ENCODE results near the gene PPM1N.

The PPM1N gene

GRCh38 chr19:45514376-45515051 lies 16.3 kb downstream of the PPM1N start:
- Histone ChIP-seq H3K36me3 (ENCODE audit: control insufficient read depth, insufficient read depth, low read length) (no peaks in the 10 kb centered on the region), H3K9me3 (ENCODE audit: control insufficient read depth, low read length) (no peaks in the 10 kb centered on the region), H3K27ac (no peak overlapping the region), H3K79me2 (peaks cover 11% of the 10 kb centered on the region), H3K4me1 (peaks cover 10% of the 10 kb centered on the region), H3K27me3 (ENCODE audit: control insufficient read depth, insufficient read depth, low read length) (no peaks in the 10 kb centered on the region), H3K9ac (no peak overlapping the region), H3K4me3 (ENCODE audit: low read depth, low read length) (peak overlapping the region; percentile 5), H3K4me2 (ENCODE audit: low read length) (no peak overlapping the region), H2AFZ (no peak overlapping the region)
- TF ChIP-seq, protein P1, sequence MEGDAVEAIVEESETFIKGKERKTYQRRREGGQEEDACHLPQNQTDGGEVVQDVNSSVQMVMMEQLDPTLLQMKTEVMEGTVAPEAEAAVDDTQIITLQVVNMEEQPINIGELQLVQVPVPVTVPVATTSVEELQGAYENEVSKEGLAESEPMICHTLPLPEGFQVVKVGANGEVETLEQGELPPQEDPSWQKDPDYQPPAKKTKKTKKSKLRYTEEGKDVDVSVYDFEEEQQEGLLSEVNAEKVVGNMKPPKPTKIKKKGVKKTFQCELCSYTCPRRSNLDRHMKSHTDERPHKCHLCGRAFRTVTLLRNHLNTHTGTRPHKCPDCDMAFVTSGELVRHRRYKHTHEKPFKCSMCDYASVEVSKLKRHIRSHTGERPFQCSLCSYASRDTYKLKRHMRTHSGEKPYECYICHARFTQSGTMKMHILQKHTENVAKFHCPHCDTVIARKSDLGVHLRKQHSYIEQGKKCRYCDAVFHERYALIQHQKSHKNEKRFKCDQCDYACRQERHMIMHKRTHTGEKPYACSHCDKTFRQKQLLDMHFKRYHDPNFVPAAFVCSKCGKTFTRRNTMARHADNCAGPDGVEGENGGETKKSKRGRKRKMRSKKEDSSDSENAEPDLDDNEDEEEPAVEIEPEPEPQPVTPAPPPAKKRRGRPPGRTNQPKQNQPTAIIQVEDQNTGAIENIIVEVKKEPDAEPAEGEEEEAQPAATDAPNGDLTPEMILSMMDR (IDR thresholded peaks at IDR 0.05): no peak

GRCh38 chr19:45515081-45515624 lies 16.9 kb downstream of the PPM1N start:
- Histone ChIP-seq H3K4me2 (ENCODE audit: low read length) (no peak overlapping the region), H3K9me3 (ENCODE audit: control insufficient read depth, low read length) (no peaks in the 10 kb centered on the region), H3K4me3 (ENCODE audit: low read depth, low read length) (no peak overlapping the region), H3K79me2 (peaks cover 11% of the 10 kb centered on the region), H3K36me3 (ENCODE audit: control insufficient read depth, insufficient read depth, low read length) (no peaks in the 10 kb centered on the region), H2AFZ (no peak overlapping the region), H3K27me3 (ENCODE audit: control insufficient read depth, insufficient read depth, low read length) (no peaks in the 10 kb centered on the region), H3K9ac (no peak overlapping the region), H3K4me1 (peaks cover 8% of the 10 kb centered on the region), H3K27ac (peak overlapping the region; percentile 24)
- TF ChIP-seq, protein P1 (IDR thresholded peaks at IDR 0.05): no peak

DNA sequence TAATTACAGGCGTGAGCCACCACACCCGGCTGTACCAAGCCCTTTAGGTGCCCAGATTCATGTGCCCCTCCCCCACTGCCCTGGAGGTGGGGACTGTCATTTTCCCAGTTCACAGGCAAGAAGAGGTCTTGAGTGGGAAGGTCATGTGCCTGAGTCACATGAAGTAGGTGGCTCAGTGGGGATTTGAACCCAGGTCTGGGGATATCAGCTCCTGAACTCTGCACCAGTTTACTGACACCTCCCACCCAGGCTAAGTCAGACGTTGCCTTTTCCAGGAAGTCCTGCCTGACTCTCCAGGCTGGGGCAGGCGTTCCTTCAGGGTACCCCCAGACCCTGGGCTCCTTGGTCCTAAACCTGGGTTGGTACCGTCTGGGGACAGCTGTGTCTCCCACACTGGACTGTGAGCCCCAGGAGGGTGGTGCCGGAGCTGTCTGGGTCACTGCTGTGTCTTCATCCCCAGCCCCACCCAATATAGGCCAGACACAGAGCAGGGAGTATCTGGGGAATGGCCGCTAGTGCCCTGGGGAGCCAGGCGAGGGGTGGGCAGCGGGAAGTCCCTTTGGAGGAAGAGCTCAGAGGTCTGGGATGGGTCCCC lies 17.7 kb downstream of the PPM1N start:
- Histone ChIP-seq H3K36me3 (ENCODE audit: control insufficient read depth, insufficient read depth, low read length) (no peaks in the 10 kb centered on the region), H3K9ac (no peak overlapping the region), H3K4me3 (ENCODE audit: low read depth, low read length) (no peak overlapping the region), H3K4me1 (peaks cover 8% of the 10 kb centered on the region), H3K79me2 (peaks cover 9% of the 10 kb centered on the region), H3K27ac (peak overlapping the region; percentile 24), H2AFZ (no peak overlapping the region), H3K27me3 (ENCODE audit: control insufficient read depth, insufficient read depth, low read length) (no peaks in the 10 kb centered on the region), H3K4me2 (ENCODE audit: low read length) (no peak overlapping the region), H3K9me3 (ENCODE audit: control insufficient read depth, low read length) (no peaks in the 10 kb centered on the region)
- TF ChIP-seq, protein P1 (IDR thresholded peaks at IDR 0.05): no peak

DNA sequence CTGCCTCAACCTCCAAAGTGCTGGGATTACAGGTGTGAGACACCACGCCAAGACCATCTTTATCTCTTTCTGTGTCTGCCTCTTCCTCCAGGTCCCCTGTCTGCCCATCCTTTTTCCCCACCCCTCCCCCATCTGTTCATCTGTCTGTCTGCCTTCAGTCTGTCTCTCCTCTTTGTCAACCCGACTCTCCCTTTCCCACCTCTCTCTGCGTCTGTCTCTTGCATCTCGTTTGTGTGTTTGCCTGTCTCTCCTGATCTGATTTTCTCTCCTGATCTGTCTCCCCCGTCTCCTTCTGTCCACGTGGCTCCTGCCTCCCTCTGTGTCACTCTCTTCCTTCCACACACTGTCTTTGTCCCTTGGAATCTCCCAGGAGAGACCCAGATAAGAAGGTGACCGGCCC lies 19.0 kb downstream of the PPM1N start:
- Histone ChIP-seq H2AFZ (no peak overlapping the region), H3K27ac (no peak overlapping the region), H3K4me2 (ENCODE audit: low read length) (no peak overlapping the region), H3K9ac (no peak overlapping the region), H3K4me3 (ENCODE audit: low read depth, low read length) (no peak overlapping the region), H3K4me1 (peaks cover 8% of the 10 kb centered on the region), H3K79me2 (peaks cover 8% of the 10 kb centered on the region), H3K36me3 (ENCODE audit: control insufficient read depth, insufficient read depth, low read length) (no peaks in the 10 kb centered on the region), H3K9me3 (ENCODE audit: control insufficient read depth, low read length) (no peaks in the 10 kb centered on the region), H3K27me3 (ENCODE audit: control insufficient read depth, insufficient read depth, low read length) (no peaks in the 10 kb centered on the region)
- TF ChIP-seq, protein P1 (IDR thresholded peaks at IDR 0.05): no peak

Measured in parathyroid adenoma (tissue), 2 donors.